GM13976 (cell line): ENCODE data around the gene CLMN.
"Not testable (repeated sequence)": the region's sequence is repeated elsewhere in the genome, so short reads cannot be mapped to it uniquely, and the experiment has no call there.

Experiments used
- DNase-seq: peaks from one replicate; pipeline ENCODE4 v3.0.0; 2012; ENCODE audit warnings: low spot score
- in situ Hi-C: fragments of 300-500 bp; cut with MboI; formaldehyde crosslinking; loops from one replicate; pipeline ENCODE4 v1.12.0; 2022; ENCODE audit warnings: low sequenced_read_pairs, mixed read lengths, inconsistent platforms; ENCODE audit not compliant: unreplicated experiment
- TF ChIP-seq, protein P1 (sequence below): IDR thresholded peaks from 2 replicates; pipeline ENCODE4 v1.5.1; 2012; ENCODE audit warnings: borderline replicate concordance, mild to moderate bottlenecking; ENCODE audit not compliant: insufficient read depth; ENCODE audit errors: extremely low read depth, missing control alignments, control extremely low read depth

Gene CLMN

DNA sequence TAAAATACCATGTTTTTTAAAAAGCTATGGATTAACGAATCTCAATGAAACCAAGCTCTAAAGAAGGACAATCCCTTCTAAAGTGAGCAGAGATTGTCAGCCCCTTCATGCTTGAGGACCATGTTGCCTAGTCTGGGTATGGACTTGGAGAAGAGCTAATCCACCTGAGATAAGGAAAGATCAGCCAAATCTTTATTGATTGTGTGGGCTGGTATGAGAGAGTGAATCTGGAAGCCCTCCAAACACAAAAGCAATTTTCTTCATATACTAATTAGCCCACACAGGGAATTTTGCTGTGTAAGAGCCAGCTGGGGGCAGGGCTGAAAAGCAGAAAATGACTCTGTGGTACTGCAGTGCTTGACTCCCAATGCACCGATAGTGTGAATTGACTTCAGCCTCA is 115.0 kb downstream of the CLMN start:
- TF ChIP-seq, protein P1, sequence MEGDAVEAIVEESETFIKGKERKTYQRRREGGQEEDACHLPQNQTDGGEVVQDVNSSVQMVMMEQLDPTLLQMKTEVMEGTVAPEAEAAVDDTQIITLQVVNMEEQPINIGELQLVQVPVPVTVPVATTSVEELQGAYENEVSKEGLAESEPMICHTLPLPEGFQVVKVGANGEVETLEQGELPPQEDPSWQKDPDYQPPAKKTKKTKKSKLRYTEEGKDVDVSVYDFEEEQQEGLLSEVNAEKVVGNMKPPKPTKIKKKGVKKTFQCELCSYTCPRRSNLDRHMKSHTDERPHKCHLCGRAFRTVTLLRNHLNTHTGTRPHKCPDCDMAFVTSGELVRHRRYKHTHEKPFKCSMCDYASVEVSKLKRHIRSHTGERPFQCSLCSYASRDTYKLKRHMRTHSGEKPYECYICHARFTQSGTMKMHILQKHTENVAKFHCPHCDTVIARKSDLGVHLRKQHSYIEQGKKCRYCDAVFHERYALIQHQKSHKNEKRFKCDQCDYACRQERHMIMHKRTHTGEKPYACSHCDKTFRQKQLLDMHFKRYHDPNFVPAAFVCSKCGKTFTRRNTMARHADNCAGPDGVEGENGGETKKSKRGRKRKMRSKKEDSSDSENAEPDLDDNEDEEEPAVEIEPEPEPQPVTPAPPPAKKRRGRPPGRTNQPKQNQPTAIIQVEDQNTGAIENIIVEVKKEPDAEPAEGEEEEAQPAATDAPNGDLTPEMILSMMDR: no peak
- DNase-seq: no peak
- in situ Hi-C loops: no loop called here

DNA sequence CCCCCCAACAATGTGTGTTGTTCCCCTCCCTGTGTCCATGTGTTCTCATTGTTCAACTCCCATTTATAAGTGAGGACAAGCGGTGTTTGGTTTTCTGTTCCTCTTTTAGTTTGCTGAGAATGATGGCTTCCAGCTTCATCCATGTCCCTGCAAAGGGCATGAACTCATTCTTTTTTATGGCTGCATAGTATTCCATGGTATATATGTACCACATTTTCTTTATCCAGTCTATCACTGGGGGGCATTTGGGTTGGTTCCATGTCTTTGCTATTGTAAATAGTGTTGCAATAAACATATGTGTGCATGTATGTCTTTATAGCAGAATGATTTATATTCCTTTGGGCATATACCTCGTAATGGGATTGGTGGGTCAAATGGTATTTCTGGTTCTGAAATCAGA is 118.0 kb downstream of the CLMN start:
- in situ Hi-C loops, DNase-seq: not testable (repeated sequence)

DNA sequence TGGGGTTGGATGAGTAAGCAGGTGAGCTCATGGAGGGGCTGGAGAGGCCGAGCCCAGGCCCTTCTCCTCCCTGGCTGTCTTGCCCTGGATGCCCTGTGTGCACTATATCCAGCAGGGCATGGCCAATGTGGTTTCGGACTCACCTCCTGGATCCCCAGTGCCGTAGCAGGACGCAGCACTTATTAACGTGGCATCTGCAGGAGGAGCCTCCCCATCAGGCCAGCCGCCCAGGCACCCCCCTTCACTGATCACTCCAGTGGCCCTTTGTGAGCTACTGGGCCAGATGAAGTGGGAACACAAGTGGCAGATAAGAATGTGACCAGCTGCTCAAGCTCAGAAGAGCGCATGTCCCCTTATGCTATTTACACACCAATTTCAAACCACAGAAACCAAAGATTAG is 119.3 kb downstream of the CLMN start:
- DNase-seq: no peak
- TF ChIP-seq, protein P1: no peak
- in situ Hi-C loops: no loop called here

DNA sequence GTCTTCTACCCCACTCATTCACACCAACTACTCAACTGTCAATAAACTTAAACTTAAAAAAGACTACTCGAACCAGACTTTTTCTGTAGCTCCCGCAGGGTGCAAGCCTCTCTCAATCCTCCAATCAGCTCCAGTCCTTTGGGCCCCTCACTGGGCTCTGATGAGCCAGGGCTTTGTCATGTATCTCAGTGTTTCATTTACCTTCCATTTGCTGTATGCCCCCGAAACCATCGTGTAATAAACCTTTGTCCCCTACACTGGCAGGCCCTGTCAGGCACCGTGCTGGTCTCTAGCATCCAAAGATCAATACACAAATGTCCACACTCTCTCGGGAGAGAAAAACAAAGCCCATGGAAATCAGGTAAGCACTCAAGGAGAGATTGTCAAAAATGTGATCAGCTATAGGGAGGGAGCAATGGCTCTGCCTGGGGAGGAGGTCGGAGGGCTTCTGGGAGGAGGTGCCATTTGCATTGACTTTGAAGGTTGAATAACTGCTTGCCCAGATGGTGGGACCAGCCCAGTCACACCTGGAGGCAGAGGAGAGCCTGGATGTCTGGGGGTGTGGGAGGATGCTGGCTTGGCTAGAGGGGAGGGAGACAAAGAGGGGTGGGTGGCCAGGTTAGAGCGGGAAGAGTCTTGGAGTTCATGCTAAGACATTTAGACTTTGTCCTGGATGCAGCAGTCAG is 120.3 kb downstream of the CLMN start:
- in situ Hi-C loops: loop anchor here (25.0 kb wide), 1 partner anchor 512 kb away; no protein-coding TSS in a partner anchor
- no peak for DNase-seq
- TF ChIP-seq, protein P1: no peak

DNA sequence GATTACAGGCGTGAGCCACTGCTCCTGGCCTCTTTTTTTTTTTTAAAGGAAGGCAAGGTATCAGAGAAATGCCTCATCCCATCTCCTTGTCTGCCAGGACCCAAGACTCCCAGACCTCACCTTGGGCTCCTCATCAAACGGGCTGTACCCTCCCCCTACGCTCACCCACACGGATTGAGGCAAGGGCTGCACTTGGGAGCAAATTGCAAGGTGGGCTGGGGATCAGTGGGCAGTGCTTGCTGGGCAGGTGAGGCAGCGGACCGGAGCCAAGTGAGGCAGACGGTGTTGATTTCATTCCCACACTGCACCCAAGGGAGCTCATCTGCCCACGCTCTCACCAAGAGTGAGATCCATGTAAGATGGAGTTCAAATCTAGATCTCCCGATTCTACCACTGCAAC is 121.4 kb downstream of the CLMN start:
- TF ChIP-seq, protein P1: no peak
- in situ Hi-C loops: loop anchor here (25.0 kb wide), 1 partner anchor 511 kb away; no protein-coding TSS in a partner anchor
- DNase-seq: no peak

DNA sequence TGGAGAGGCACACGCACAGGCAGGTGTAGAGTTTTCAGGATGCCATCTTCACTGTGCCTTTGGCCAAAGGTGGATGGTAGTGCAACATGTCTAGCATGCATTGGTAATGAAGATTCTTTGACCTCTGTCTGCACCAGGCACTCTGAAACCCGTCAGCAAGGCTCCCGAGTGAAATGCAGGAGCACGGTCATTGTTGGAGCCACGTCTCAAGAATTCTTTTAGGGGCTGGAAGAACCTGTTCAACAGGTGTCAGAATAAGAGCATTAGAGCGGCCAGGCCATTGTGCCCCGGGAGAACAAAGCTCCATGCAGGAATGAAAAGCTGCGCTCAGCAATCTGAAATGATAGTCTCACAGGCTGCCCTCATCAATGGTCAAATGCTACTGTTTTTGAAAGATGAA is 122.2 kb downstream of the CLMN start:
- DNase-seq: no peak
- TF ChIP-seq, protein P1: no peak
- in situ Hi-C loops: loop anchor here (25.0 kb wide), 1 partner anchor 510 kb away; no protein-coding TSS in a partner anchor

DNA sequence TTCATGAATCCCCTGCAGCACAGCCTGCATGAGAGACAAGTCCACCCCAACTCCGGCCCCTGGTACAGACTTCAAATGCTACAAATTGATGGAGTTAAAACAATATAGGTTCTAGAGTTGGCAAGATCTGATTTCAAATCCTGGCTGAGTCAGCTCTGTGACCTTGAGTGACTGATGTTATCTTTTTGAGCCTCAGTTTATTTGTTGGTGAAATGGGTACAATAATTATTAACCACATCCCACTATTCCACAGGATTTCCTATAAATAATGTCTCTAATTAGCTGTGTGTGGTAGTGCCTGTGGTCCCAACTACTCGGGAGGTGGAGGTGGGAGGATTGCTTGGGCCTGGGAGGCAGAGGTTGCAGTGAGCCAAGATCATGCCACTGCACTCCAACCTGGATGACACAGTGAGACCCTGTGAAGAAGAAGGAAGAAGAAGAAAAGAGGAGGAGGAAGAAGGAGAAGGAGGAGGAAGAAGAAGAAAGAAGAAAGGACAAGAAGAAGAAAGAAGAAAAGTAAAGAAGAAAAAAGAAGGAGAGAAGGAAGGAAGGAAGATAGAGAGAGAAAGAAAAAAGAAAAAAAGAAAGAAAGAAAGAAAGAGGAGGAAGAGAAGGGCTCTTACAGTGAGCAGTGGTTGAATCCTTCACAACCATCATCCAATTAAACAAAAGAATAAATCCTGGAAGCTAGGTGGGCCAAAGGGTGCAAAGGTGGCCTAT is 122.7 kb downstream of the CLMN start:
- in situ Hi-C loops: loop anchor here (25.0 kb wide), 1 partner anchor 510 kb away; no protein-coding TSS in a partner anchor

More for the DNA sequence above, 122.7 kb downstream of the CLMN start:
- no peak for DNase-seq
- TF ChIP-seq, protein P1: no peak
